Lower leg skin (tissue), 3 donors: ENCODE results near the gene LGI4.

Source experiments
- CTCF ChIP-seq, 3 donors: fragments of 450-650 bp; IDR thresholded peaks; one replicate each; pipeline ENCODE4 v1.5.1; 2016; ENCODE audit warnings: antibody characterized with exemption in 3 of 3, mild to moderate bottlenecking in 3 of 3, moderate library complexity in 2 of 3
- POLR2A ChIP-seq, 2 donors: fragments of 450-650 bp; IDR thresholded peaks; one replicate each; pipeline ENCODE4 v1.6.1; 2016 to 2017; ENCODE audit warnings: antibody characterized with exemption in 2 of 2, mild to moderate bottlenecking in 1 of 2, moderate library complexity in 1 of 2

- TF ChIP-seq CTCF (IDR thresholded peaks at IDR 0.05) (peak in 1 of 3 donors; percentile 46), POLR2A (IDR thresholded peaks at IDR 0.05) (no peak)
These were observed 2.3 kb upstream of the LGI4 start for GRCh38 chr19:35136977-35137702.
